ENCODE results near the gene MEF2C. TPM values are rescaled to one million over a fixed set of nuclear protein-coding genes. Genes with fewer than 3 reads are reported as not detected.

MEF2C gene
- total RNA-seq, 1 donor, result 98.0 TPM

DNA sequence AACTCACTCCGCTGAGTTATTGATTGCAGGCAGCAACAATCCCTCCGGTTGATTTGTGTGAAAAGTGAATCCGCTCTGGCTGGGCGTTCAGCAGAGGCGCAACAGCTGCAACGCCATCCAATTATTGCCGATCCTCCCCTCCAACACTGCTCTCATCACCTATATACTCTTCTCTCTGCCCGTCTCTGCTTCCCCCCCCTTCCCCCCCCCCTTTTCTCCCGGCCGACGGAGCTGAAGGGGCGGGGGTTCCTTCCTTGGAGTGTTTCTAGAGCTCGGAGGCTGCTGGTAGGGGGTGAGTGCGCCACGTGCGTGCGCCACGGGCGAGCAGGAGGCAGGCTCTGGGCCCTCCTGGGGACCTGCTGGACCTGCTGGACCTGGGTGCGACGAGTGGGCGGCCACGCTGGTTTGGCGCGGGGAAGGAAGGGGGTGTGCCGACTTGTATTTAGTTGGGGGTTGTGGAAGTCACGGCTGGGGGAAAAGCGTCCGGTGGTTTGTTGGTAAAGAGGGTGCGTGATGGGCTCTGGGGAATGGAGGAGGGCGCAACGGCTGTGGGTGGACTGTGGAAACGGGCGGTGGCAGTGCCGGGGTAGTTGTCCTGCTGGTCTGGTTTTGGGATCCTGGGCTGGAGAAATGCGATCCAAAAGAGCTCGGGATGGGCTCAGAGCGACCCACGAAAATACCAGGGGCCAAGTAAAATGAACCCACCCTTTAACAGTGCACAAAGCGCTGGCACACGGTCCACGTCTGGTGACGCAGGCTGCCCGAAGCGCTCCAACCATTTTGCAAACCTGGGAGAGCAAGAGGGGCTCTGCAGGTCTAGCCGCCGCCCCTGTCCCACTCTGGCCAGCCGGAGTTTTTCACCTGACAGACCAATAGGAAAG lies 6.4 kb upstream of the MEF2C start:
- DNase-seq (ENCODE audit: low read depth in 2 of 3, low spot score in 2 of 3), result peak in 2 of 3 donors; percentile 68 to 70

DNA sequence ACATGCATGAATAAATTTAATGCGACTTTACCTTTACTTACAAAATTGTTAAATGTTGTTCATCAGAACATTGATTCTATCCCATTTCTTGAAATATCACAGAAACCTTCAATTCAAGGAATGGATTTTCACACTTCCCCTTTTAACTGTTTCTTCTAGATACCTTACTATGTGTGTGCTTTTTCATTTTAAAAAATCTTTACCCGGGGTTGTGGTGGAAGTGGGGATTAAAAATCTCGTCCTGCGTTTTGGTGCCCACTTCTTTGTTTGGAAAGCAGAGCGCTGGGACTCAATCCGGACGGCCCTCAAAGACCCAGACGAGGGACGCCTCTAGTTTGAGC lies 5.8 kb upstream of the MEF2C start:
- DNase-seq (ENCODE audit: low read depth in 2 of 3, low spot score in 2 of 3), result no peak

DNA sequence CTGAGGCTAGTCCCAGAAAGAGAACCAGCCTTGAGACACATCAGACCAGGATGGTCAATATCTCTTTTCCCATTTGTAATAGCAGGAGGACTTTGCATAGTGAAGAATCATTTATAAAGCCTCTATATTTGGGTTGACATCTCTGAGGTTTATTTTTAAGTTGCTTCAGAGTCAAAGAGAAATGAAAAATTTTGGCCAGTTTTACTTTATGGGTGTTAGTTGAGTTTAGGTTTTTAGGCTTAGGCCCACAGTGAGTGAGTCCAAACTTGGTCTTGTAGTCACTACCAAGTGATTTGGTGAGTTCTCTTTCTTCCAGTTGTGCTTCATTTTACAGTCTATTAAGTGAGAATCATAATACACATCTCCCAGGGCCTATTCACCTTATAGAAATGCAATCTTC lies 5.3 kb upstream of the MEF2C start:
- DNase-seq (ENCODE audit: low read depth in 2 of 3, low spot score in 2 of 3), result peak in 1 of 3 donors; percentile 1

GRCh38 chr5:88887342-88887741 lies 4.4 kb upstream of the MEF2C start:
- DNase-seq (ENCODE audit: low read depth in 2 of 3, low spot score in 2 of 3), result peak in 1 of 3 donors; percentile 1

DNA sequence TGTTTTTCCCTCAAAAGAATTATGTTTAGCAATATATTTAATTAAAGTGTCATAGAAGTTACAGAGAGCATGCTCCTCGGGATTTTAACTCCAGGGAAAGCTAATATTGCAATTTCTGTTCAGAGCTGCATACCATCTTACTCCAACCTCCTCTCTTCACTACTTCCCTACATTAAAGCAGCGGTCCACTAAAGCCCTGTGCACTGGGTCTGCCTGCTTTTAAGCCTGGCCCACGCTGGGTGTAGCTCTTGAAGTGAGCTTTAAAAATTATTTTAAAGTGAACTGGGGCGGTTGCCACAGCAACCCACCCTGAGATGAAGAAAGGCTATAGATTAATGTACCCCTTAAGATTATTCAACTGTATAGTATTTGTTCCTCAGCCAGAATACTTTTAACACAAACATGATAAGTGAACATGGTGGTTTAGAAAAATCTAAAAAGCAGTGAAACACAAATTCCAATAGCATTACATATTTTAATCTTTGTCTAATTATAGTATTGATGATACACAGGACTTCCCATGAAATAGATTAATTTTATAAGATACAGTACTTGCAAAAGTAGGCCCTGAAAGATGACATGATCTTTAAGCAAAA lies 3.9 kb upstream of the MEF2C start:
- no peak for DNase-seq (ENCODE audit: low read depth in 2 of 3, low spot score in 2 of 3)

DNA sequence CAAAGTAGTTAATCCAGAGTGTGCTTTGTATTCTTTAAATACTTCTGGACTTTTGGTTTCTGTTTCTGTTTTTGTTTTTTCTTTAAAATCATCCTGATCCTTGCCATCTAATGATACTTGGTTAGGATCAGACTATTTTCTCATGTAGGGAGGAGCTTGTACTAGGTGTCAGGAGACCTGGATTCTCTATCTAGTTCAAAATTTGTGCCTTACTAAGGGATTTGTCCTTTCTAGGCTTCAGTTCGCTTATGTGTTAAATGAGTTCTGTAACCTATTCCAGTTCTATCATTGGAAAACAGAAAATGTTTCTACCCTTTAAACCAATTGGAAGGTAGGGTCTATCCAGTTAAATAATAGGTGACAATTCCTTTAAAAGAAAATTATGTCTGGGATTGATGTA lies 3.3 kb upstream of the MEF2C start:
- no peak for DNase-seq (ENCODE audit: low read depth in 2 of 3, low spot score in 2 of 3)

- no peak for DNase-seq (ENCODE audit: low read depth in 2 of 3, low spot score in 2 of 3)
Observed at GRCh38 chr5:88885002-88885401, 2.0 kb upstream of the MEF2C start.

- DNase-seq (ENCODE audit: low read depth in 2 of 3, low spot score in 2 of 3), result peak in 2 of 3 donors; percentile 78 to 82
Observed at GRCh38 chr5:88884608-88884877, 1.6 kb upstream of the MEF2C start.

DNA sequence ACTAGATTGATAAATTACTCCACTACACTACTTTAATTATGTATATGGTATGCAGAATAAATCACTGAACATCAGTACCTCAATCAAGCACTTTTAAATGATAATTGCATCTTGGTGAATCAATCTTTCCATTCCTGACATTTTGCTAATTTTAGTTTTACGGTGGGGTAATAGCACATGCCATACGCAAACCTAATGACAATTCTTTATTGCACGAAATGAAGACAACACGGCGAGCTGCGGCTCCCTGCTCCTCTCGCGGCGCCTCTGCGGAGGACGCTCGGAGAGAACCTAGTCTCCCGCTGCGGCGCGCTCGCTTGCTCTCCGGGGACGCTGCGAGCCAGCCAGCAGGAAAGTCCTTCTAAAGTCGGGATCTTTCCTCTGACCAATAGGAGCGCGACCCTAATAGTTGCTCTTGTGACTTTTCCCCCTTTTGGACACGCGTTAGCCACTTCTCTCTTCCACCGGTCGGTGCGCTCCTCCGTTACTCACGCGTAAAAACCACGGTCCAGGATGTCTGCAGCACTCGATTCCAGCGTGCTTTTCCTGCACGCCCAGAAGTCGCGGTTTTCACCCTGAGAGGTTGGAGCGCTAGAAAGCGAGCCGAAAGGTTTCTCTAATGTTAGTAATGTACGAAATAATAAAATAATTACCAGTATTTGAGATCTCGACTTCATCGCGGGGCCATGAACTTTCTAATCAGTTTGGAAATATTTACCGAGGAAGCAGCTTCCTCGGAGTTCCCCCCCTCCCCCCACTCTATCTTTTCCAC lies 1.0 kb upstream of the MEF2C start:
- DNase-seq (ENCODE audit: low read depth in 2 of 3, low spot score in 2 of 3), result peak in 2 of 3 donors; percentile 91 to 92

DNA sequence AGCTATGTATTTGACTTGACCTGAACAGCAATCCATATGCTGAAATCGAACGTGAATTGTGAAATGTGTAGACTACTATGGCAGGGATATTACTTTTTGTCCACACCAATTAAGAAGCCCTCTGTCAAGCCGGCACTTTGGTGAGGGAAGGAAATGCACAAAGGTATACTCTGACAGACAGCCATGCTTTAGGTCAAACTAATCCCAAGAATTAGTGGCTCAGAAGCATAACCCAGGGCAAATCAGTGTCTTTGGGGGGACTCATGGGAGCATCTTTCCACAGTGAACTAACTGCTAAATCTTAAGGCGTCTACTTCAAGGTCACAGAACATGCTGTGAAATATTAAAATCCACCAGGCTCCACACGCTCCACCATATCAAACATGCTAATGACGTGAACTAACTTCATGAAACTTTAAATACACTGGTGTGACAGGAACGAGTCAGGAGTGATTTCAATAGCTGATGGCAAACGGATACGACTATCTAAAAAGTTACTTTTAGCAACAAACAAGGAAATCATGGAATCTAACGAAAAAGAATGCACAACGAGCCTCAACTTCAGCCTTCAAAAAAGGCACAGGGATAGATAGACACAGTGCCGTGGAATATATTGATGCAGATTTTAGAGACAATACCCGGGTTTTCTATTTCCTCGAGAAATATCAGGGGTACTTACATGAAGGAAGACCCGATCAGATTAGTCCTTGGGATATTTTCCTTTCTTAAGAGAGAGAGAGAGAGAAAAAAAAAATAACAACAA lies 527 bp downstream of the MEF2C start:
- DNase-seq (ENCODE audit: low read depth in 2 of 3, low spot score in 2 of 3), result no peak

DNA sequence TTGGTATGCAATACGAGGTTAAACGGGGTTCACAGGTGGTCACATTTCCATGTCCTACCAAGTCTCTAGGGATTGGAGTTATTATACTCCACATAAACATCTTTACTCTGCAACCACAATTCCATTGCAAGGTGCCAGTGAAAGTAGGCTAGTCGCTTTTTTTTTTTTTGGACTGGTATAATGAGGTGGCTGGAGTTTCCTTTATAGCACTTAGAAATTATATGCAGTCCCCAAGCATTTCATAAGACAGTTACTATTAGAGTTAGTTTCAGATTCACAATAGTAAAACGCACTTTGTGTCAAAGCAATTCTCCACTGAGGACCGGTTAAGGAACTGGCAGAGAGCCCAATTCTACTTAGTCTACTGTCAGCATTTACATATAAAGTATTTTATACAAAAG lies 1.4 kb downstream of the MEF2C start:
- peak in 1 of 3 donors; percentile 59 for DNase-seq (ENCODE audit: low read depth in 2 of 3, low spot score in 2 of 3)

DNA sequence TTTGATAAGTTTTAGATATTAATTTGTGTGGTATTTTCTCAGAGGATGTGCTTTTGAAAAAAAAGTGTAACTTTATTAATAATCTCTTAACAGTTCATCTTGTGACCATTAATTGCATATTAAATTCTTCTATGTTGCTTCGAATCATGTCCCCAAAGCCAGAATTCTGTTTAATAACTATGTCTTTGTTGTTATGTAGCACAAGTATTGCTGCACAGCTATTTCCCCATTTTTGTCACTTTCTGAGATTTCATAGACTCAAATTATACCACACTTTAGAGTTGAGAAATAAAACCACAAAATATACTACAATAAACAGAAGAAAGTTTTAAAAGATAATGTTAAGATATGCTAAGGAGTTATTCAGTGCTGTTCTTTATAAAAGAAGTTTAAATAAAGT lies 2.8 kb downstream of the MEF2C start:
- DNase-seq (ENCODE audit: low read depth in 2 of 3, low spot score in 2 of 3), result no peak

- DNase-seq (ENCODE audit: low read depth in 2 of 3, low spot score in 2 of 3), result no peak
Observed at GRCh38 chr5:88879724-88880123, 3.3 kb downstream of the MEF2C start.

- DNase-seq (ENCODE audit: low read depth in 2 of 3, low spot score in 2 of 3), result peak in 1 of 3 donors; percentile 38
Observed at GRCh38 chr5:88878976-88879375, 4.0 kb downstream of the MEF2C start.

GRCh38 chr5:88877826-88878225 lies 5.2 kb downstream of the MEF2C start:
- no peak for DNase-seq (ENCODE audit: low read depth in 2 of 3, low spot score in 2 of 3)

GRCh38 chr5:88876714-88877113 lies 6.3 kb downstream of the MEF2C start:
- DNase-seq (ENCODE audit: low read depth in 2 of 3, low spot score in 2 of 3), result no peak

- DNase-seq (ENCODE audit: low read depth in 2 of 3, low spot score in 2 of 3), result no peak
Observed at GRCh38 chr5:88875341-88876234, 7.4 kb downstream of the MEF2C start.

DNA sequence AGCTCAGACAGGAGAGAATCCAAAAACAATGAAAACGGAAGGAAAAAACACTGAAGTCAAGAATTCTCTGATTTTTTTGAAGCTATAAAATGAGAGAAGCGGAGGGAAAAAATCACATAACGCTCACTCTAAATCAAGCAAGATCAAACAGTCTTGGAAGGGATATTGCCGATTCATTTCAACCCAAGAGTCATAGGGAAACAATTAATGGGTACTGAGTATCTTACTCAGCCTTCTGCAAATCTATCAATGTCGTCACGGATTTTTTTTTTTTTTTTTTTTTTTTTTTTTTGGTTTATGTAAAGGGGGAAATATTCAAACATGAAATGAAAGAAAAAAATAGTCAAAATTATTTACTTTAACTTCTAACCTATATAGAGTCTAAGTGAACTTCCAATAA lies 9.5 kb downstream of the MEF2C start:
- DNase-seq (ENCODE audit: low read depth in 2 of 3, low spot score in 2 of 3), result no peak

GRCh38 chr5:88872971-88873370 lies 10.0 kb downstream of the MEF2C start:
- no peak for DNase-seq (ENCODE audit: low read depth in 2 of 3, low spot score in 2 of 3)

GRCh38 chr5:88870285-88870684 lies 12.7 kb downstream of the MEF2C start:
- no peak for DNase-seq (ENCODE audit: low read depth in 2 of 3, low spot score in 2 of 3)

All from hematopoietic multipotent progenitor cell (in vitro differentiated cells).